GM18909 (cell line): ENCODE results near the gene PBX2.
"Not testable (repeated sequence)": the region's sequence is repeated elsewhere in the genome, so short reads cannot be mapped to it uniquely, and the experiment has no call there.

Experiments used
- ATAC-seq: cut with Tn5 transposase; IDR thresholded peaks from one replicate; pipeline ENCODE4 v1.9.1; 2021; ENCODE audit warnings: mild to moderate bottlenecking; ENCODE audit not compliant: unreplicated experiment, poor library complexity

Gene PBX2, protein sequence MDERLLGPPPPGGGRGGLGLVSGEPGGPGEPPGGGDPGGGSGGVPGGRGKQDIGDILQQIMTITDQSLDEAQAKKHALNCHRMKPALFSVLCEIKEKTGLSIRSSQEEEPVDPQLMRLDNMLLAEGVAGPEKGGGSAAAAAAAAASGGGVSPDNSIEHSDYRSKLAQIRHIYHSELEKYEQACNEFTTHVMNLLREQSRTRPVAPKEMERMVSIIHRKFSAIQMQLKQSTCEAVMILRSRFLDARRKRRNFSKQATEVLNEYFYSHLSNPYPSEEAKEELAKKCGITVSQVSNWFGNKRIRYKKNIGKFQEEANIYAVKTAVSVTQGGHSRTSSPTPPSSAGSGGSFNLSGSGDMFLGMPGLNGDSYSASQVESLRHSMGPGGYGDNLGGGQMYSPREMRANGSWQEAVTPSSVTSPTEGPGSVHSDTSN

DNA sequence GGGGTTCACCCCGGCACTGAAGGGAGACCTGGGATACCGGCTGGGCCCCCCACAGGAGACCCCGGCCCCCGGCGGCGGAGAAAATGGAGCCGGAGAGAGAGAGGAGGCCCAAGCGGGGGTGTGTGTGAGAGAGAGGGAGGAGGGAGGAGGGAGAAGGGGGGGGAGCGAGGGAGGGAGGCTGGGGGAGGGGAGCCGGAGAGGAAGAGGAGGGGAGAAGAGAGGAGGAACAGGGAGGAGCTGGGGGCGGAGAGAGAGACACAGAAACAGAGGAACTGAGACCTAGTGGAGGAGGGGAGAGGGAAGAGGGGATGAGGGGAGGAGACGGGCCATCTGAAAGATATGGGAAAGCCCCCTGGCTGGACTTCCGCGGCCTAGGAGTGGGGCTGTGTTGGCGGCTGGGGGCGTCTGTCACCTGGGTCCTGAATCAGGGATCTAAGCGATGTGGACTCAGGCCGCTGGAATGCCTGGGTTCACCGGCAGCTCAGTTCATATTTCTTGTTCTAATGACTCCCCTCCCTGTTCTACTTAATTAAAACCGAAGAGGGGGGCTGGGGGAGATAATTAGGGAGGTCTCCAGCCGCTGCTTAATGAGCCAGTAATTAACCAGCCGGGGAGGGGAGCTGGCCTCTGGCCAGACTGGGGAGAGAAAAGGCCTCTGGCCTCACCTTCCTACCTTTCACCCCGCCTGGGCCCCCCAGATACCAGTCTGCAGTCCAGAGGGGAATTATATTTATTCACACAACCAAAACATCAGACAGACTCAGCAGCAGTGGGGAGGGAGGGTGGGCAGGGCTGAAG lies at the start of gene PBX2:
Gene PBX2 (minus strand): TSS at position 149 of the 798 bp plus-strand sequence. CDS start 287 bp downstream, outside the sequence.
- peak; percentile 50 for ATAC-seq

DNA sequence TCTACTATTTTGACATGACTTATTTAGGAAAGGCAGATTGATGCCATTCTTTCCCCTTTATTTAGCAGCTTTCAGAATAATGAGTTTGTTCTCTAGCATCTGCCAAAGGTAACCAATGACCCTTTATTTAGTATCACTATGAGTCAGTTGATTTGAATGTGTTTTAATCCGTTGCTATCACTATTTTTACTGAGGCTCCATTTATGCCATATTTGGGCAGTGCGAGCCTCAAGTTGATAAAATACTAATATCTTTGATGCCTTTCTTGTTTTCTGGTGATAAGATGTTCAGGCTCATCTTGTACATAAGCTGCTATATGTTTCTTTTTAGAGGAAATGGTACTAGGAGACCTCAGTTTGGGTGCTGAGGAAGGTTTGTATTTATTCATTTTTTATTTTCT lies 49.5 kb upstream of the PBX2 start:
- no peak for ATAC-seq

DNA sequence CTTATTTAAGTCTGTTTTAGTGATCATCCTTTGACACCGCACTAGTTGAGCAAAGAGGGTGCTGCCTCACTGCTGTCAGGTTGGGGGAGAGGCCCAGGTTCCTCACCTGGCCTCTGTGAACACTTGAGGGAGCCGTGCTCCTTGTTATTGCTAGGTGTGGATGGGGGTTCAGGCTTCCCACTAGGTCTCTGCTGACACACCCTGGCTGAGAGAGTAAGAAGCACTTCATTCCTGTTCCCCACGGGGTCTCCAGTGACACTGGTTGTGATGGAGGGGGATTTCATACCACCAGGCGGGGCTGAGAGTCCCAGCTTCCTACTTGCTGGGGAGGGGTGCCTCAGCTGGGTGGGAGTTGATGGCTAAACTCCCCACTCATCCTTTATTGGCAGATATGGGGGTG lies 44.9 kb upstream of the PBX2 start:
- no peak for ATAC-seq

DNA sequence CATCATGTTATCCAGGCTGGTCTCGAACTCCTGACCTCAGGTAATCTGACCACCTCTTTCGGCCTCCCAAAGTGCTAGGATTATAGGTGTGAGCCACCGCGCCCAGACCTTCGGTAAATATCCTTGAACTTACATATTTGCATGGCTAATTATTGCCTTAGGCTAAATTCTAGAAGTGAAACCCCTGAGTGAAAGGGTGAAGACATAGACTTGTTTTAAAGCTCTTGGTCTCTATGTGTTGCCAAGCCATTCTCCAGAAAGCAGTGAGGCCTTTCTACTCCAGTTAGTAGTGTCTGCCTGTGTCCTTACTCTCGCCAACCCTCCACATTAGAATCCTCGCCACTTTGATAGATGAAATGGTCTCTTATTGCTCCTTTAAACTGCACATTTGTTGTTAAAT lies 36.4 kb upstream of the PBX2 start:
- ATAC-seq, result no peak

DNA sequence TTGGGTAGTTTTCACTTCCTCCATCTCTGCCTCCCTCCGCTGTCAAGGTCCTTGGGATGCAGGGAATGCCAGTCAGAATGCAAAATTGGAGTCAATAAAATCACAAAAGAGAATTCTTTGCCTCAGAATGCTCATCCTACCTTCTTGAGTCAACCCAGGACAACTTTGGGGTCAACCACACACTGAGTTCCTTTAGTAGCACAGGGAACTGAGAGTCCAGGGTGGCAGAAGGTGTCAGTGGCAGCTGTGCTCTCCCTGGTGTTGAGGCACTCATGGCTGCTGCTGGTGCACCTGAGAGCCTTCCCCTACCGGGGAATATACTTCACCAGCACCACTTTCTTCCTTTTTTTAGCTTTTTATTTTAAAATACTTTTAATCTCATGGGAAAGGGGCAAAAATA lies 34.7 kb upstream of the PBX2 start:
- peak; percentile 50 for ATAC-seq

DNA sequence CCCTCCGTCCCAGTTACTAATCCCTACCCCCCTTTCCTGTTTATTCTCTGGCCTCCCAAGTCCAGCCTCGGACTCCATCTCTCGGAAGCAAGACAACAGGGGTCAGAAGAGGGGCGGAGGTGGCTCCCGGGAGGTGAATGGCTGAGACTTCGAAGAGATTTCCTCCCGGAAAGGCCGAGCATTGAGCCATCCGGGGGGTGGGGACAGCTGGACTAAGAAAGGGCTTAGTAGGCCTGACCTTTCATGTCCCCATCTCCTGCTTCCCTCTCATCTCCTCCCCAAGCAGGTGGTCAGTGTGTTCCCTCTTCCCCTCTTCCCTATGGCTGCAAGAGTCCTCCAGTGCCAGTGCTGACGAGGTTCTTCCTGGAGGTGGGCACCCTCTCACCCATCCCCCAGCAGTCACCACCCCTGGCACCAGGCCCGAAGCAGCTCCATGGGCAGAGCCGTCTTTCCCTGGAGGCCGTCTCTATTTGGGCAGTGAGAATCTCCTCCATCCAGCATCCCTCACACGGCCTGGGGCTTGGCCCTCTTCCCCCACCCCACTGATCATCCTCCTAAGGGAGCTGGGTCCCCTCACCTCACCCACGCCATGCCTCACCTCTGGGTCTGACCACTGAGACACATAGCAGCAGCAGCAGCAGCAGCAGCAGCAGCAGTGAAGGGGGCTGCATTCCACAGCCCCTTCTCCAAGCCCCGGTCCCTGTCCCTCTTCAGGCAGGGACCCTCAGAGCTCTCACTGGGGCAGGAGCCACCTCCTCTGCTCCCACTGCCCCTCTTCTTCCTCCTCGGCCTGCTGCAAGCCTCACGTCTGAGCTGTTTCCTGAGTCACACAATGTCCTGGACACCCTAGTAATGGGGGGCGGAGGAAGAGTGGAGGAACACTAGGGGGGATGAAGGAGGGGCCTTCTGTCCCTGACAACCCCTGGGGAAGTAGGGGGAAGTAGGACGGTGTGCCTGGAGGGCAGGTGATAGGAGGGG lies 33.5 kb upstream of the PBX2 start, which contains the start of gene NOTCH4:
Gene NOTCH4 (minus strand): TSS at position 810 of the 978 bp plus-strand sequence. CDS start 139 bp downstream, at position 671.
- no peak for ATAC-seq

DNA sequence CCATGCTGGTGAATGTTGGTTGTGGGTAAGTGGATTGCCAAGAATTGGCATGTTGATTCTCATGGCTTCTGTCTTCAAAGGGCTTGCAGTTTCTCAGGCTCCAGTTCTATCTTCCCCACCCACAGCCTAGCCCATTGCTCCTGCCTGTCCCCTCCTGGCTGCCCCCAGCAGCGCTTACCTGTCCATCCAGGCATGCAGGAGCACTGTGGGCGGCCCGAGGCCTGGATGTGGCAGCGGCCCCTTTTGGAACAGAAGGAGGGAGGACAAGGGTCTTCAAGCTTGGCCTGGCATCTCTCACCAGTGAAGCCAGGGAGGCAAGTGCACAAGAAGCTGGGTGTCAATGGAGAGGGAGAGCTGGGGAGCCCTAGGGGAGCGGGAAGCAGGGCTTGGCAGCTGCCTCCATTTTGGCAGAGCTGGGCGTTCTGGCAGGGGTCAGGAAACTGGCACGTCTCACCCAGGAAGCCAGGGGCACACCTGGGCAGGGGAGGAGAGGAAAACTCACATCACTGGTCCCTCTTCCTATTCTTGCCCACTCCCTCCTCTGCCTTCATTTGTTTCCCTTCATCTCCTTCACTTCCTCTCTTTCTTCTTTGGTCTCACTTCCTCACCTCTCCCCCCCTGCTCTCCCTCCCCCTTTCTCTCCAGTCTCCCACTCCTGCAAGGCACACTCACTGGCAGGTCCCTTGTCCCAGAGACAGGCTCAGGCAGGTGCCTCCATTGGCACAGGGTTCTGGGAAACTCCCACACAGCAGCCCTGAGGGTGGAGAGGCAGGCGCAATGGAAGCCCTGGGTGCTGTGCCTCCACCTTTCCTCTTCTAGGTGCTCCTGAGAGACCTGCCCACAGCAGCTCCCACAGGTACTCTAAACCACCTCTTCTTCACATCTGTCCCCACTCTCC lies 32.6 kb upstream of the PBX2 start:
- ATAC-seq, result no peak

DNA sequence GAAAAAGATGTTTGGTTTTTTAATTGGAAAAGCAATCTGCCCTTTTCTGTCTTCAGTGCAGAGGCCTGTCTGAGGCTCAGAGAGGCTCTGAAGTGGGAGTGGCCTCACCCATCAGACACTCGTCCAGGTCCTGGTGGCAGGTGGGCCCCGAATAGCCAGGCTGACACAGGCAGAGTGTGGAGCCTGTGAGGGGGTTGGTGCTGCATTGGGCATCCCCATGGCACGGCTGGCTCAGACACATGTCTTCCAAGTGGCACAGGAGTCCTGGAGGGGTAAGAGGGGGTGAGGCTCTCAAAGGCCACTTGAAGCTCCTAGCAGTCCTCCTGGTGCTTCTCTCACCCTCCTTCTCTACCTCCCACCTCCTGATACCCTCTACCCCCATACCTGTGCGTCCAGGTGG lies 30.0 kb upstream of the PBX2 start:
- ATAC-seq, result no peak

DNA sequence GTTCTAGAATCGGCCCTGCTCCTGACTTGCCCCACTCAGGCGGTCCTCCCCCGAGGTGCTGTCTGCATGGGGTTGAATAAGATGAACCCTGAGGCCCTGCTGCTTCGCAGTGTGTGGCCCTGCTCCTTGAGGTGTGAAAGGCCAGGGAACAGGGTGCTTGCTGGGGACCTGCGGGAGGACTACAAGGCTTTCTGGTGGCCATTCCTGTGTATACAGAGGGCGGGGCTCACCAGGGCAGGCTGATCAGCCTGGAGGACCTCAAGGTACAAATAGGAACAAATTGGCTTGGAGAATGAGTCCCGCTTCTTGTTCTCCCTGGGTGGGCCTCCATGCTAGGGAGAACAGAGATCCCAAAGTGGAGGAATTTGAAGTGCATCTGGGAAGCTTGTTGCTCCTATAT lies 28.2 kb upstream of the PBX2 start:
- no peak for ATAC-seq

DNA sequence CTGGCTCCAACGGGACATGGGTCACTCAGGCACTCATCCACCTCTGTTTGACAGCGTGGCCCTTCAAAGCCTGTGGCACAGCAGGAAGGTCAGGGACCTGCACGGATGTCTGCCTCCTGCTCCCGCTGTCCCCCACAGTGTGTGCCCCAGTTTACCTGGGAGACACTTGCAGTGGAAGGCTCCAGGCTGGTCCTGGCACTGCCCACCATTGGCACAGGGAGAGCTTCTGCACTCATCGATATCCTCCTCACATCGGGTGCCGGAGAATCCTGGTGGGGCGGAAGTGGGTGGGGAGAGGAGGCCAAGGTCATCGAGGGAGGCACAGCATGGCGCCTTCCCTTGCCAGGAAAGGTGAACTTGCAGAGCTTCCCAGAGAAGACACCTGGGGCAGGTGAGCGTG lies 27.0 kb upstream of the PBX2 start:
- ATAC-seq, result no peak

DNA sequence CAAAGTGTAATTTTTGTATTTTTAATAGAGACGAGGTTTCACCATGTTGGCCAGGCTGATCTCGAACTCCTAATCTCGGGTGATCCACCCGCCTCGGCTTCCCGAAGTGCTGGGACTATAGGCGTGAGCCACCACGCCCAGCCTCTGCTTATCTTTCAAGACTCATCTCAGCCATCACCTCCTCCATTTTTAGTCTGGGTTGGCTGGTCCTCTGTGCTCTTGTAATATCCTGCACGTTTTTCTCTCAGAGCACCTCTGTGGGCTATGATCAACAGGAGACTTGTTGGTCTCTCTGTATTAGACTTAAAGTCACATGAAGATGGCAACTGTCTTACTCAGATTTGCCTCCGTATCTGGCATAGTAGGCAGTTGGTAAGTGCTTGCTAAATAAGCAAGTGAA lies 26.3 kb upstream of the PBX2 start:
- no peak for ATAC-seq

DNA sequence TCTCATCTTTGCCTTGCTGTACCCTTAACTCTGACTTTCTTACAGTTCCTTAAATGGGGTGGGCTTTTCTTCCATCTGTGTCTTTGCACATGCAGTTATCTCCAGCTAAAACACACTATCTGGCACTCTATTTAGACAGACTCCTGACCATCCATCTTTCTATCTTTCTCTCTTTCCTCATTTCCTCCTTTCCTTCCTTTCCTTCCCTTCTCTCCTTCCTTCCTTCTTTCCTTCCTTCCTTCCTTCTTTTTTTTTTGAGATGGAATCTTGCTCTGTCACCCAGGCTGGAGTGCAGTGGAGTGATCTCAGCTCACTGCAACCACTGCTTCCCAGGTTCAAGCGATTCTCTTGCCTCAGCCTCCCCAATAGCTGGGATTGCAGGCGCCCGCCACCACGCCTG lies 25.6 kb upstream of the PBX2 start:
- ATAC-seq, result no peak

DNA sequence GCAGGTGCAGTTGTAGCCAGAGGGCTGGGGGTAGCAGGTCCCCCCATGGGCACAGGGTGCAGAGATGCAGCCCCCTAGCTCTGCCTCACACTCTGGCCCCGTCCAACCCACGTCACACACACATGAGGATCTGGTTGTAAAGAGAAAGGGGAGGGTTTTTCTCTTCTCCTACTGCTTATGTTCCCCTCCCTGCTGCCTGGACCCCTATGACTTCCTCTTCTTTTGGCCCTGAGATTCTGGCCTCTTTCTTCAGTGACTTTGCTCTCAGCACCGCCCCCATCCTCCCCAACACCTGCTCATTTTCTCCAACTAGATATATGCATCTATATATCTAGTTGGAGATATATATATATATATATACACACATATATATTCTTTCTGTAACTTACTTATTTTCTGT lies 24.1 kb upstream of the PBX2 start:
- ATAC-seq, result no peak

DNA sequence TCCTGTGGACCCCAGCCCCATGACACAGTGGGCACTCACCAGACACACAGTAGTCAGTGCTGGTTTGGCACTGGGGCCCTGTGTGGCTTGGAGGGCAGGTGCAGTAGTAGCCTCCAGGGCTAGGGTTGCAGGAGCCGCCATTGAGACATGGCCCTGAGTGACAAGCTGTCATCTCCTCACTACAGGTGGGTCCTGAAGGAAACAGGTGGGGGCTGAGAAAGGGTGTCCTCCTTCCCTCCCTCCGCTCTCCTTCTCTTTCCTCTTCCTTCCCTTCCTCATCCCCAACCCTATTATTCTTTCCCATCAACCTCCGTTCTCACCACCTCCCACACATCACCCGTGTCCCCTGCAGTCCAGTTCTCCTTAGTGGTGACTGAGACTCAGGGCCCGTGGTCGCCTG lies 23.6 kb upstream of the PBX2 start:
- ATAC-seq, result no peak

DNA sequence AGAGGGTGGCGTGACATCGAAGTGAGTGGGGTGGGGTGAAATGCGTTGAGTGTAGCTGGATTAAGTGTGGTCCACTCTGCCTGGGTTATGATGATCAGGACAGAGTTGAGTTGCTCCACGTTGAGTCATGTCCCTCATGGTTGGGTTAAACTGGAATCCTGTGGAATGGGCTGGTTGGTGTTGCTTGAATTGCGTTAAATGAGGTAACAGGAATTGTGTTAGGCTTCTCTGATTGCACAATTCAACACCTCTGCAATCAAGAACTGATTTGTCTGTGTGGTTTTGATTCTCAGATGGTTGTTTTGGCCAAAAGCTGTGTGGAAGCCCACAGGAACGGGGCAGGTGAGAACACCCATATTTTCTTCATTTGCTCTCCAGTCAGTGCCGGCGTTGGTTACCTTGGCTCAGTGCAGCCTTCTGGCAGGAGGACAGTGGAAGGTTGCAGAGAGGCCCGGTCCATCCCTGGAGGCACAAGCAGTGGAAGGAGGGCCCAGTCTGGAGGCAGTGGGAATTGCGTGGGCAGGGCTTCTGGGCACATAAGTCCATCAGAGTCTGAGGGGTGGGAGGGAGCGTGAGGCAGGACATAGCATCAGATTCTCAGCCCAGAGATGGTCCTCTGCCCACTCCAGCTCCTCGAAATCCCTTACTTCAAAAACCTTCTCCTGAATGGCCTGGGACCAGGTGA lies 22.2 kb upstream of the PBX2 start:
- ATAC-seq, result no peak

DNA sequence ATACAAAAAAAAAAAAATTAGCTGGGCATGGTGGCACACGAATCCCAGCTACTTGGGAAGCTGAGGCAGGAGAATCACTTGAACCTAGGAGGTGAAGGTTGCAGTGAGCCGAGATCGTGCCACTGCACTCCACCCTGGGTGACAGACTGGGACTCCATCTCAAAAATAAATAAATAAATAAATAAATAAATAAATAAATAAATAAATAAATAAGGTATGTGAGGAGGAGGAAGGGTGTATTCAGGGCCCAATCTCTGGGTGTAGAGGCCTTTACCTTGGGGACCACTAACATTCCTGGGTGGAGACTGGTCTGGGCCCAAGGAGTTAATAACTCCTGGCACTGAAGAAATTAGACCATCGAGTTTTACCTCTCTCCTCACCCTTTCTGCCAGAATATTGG lies 21.4 kb upstream of the PBX2 start:
- ATAC-seq, result not testable (repeated sequence)

DNA sequence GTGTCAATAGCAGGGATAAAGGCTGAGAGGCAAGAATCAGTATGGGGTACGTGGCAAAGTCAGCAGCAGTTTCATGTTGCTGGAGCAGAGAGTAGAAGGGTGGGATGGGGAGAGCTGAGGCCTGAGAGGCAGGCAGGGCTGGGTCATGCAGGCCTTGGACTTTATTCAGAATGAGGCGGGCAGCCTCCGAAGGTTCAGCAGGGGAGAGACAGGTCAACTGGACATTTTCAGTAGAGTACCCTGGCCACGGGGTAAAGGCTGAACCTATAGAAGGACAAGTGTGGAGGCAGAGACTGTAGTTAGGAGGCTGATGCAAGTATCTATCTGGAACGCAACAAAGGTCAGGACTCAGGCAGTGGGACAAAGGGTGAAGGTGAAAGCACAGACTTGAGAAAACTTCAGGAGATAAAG lies 20.2 kb upstream of the PBX2 start:
- ATAC-seq, result no peak

DNA sequence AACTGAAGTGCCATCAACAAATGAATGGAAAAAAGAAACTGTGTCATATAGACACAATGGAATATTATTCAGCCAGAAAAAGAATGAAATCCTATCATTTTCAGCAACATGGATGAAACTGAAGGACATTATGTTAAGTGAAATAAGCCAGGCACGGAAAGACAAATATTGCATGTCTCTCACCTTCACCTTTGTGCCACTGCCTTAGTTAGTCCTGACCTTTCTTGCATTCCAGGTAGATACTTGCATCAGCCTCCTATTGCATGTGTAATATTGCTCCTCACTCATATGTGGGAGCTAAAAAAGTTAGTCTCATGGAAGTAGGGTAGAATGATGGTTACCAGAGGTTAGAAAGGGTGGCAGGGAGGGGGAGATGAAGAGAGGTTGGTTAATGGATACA lies 19.0 kb upstream of the PBX2 start:
- no peak for ATAC-seq

DNA sequence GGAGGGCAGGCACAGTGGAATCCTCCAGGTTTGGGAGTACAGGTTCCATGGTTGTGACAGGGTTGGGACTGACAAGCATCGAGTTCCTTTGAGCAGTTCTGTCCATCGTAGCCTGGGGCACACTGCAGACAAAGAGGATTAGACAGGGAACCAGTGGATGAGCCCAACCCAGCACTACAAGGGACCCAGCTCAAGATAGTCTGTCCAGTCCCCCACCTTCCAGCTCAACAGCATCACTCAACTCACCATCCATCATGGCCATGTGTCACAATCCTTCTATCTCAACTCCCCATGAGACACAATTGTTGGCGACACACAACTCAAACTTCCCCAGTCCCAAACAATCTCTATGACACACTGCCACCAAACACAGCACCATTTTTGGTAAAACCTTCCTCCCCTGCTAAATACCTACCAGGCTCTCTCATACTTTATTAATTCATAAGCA lies 14.3 kb upstream of the PBX2 start:
- ATAC-seq, result no peak
